SIG-M5 treated with dmso at 0.1 percent for 504 hours (cell line): ENCODE results near the gene STRIP2.
A peak's percentile ranks its signal among the peaks of the same experiment; 100 is the strongest.
"Not testable (repeated sequence)": the region's sequence is repeated elsewhere in the genome, so short reads cannot be mapped to it uniquely, and the experiment has no call there.

Experiments used
- DNase-seq: peaks from one replicate; lab custom pipeline; 2025; ENCODE audit not compliant: unreplicated experiment; lab: John Stamatoyannopoulos, UW

STRIP2 gene

DNA sequence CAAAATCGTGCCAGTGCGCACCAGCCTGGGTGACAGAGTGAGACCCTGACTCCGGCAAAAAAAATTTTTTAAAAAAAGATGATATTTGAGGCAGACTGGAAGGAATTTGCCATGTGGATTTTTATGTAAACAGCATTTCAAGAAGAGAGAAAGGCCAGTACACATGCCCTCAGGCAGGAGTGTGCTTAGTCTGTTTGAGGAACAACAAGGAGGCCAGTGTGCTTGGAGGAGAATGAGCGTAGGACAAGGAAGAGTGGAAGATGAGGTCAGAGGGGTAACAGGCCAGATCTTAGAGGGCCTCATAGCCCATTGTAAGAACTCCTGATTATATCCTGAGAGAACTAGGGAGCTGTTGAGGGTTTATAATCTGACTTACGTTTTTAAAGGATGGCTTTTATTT is 17.2 kb upstream of the STRIP2 start:
- DNase-seq, result peak; percentile 11

DNA sequence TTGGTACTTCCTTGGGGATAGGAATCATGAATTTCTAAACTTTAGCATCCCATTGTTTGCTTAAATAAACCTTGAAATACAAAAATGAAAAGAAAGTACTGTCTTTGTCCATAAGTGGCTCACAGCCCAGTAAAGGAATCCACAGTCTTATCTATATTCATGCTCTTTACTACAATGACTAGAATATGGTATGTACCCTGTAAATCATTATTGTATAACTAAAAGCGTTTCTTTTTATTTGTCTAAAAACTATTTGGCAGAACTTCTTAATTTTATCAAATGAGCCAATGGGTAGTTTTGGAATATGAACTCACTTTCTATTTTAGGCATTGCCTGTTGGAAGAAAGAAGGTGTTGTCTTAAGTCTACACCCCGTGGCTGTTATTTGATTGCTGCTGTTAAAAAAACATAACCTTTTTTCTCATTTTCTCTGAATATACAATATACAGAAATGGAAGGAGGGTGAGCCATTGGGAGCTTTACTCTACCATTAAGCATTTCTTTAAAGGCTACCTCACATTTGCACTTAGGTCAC is 12.4 kb upstream of the STRIP2 start:
- no peak for DNase-seq

DNA sequence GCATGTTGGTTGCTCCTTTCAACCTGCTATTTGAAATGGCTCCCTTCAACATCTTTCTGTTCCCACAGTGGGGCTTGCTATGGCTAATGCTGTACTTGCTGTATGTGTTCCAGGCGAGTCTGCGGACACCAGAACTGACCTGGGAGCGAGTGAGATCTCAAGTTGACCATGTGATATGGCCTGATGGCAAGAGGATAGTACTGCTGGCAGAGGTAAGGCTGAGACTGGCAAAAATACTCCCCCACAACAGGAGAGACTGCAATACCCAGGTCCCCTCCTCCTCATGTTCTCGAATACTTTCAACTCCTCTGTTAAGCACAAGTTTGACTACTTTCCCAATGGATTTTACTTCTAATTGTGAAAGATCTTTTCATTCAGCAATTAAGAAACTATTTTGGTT is 11.5 kb upstream of the STRIP2 start:
- no peak for DNase-seq

DNA sequence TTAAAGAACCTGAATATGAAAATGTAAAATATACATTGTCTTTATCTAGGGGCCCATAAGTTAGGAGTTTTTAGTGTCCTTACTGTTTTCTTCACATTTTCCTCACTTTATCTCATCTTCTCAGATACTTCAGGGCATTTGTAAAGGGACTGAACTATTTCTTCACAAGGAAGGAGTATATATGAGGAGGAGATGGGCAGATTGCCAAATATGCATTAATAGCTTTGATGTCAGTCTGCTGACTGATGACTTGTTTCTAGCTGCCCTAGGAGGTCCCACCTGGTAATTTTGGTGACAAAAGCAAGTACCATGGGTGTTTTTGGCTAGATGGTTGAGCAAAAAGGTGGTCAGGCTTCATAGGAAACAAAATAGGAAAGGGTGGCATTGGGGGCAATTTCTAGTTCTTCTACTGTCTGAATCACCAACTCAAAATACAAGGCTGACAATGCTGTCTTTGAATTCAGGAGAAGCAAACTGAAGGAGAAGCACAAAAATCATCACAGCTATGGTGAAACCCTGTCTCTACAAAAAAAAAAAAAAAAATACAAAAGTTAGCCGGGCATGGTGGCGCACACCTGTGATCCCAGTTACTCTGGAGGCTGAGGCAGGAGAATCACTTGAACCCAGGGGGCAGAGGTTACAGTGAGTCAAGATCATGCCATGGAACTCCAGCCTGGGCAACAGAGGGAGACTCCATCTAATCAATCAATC is 10.4 kb upstream of the STRIP2 start:
- DNase-seq, result no peak

DNA sequence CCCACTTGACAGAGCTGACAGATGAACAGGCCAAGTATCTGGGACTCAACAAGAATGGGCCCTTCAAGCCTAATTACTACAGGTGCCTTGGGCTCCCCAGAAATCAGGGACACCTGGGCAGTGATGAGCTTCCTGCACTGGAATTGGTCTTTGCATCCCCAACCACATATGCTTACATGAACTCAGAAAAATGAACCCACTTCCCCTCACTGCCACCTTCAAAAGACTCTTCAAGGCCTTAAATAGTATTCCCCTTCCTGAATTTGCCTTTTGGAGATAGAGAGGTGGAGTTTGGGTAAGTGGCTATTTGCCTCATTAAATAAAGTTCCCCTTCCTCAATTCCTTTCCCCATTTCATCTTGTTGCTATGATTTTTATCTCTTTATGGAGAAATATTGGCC is 7.8 kb upstream of the STRIP2 start:
- no peak for DNase-seq

DNA sequence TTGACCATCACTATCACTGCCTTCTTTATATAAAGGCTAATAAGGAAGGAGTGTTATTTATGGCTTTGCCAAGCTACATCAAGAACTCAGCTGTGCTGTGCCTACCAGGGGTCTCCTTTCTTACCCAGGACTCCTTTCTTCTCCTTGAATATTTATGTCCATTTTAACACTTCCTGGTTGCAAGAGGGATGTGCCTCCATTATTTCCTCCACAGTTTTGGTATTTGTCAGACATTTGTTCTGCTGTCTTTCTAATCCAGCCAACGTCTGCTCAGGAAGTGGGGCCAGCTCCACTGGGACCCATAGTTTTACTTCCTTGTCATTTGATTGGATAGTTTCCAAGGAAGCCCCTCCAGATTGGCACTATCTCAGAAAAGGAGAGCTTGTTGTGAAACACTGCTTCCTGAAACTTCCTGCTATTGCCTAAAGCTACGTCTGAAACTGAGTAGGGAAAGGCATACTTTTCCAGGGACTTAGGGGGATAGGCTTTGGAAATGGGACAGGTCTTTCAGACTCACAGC is 6.6 kb upstream of the STRIP2 start:
- no peak for DNase-seq

DNA sequence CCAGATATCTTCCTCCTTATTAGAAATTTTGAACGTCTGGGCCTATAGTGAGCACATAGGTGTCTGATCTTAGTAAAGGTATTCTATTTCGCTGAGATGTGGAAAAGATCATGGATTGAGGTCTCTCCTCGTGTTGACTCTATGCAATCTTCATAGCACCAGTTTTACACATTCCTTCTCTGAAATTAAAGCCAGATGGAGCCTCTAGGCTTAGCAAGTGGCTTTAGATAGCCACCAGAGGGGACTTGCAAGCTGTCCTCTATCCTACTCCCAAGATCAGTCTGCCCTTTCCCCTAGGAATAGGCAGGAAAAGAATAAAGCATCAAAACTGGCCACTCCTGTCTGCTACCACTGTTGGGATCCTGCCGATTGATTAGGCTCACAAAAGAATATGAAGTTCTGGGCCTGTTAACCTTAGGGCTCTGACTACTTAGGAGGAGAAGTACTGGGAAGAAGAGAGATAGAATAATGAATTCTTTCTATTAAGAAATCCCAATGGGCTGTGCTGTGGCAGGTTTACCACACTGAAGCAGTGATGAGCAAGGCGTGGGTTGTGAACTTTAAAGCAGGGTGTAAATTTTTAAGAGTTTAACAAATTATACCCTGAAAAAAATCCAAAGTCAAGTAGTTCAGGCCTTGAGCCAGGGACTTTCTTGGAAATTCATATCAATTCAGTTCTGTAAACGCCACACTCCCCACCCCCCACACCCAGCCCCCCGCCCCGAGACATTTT is 2.2 kb upstream of the STRIP2 start:
- DNase-seq, result no peak

DNA sequence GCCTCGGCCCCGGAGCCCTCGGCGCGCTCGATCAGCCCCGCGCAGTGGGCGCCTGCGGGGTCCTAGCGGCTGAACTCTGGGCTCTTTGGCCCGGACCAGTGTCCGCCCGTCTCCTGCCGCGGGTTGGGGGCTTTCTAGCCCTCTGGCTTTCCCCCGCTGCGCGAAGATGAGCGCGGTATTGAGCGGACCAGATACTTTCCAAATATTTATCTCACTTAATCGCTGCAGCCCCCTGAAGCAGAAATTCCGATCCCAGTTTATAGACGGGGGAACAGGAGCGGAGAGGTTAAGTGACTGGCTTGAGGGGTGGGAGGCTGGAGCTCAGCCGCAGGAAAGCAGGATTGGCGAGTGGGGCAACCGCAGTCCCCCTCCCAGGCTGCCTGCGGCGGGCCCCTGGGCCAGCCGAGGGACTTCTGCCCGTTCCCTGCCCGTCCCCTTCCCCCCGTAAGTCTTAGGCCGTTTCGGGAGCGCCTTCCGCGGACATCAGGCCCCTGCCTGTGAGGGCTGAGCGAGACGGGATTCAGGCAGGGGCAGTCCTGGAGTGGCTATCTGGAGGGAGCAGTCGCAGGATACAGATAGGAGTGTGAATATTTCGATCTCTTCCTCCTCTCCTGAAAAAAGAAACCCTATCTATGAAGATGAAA is 565 bp downstream of the STRIP2 start:
- DNase-seq, result no peak

DNA sequence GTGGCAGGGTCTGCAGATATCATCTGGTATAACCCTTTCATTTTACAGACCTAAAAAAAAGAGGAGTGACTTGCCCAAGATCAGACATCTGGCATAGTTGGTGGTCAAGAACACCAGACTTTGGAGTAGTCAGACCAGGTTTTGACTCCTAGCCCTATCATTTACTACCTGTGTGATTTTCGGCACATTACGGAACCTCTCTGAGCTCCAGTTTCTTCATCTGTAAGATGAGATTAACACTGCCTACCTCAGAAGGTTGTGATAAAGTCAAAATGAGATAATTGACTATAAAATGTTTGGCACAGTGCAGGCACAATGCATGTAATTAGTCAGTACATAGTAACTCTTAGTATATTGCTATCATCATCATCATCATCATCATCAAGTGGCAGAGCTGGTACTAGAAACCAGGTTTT is 1.2 kb downstream of the STRIP2 start:
- DNase-seq, result no peak

DNA sequence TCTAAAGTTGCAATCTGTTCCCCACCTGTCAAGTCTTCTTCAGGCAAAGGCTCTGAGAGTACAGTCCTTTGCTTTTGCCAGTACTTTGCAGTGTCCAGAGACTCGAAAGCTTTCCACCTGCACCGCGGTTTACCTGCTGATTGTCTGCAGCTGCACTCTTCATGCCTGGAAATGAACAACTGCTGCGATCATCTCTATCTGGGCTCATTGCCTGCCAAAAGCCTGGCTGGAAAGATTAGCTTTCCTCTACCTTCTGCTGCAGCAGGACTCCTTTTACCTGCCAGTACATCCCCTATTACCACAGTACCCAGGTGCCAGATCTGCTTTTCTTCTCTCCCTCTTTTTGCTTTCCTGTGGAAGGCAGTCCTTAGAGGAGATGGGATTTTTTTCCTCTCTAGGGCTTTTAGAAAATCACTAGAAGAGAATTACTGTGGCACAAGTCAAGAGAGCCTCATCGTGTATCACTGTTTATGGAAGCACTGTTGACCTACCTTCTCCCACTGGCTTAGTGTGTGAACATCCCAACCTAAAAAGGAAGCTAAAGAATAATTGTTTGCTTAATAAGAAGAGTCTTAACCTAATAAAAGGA is 2.2 kb downstream of the STRIP2 start:
- no peak for DNase-seq

DNA sequence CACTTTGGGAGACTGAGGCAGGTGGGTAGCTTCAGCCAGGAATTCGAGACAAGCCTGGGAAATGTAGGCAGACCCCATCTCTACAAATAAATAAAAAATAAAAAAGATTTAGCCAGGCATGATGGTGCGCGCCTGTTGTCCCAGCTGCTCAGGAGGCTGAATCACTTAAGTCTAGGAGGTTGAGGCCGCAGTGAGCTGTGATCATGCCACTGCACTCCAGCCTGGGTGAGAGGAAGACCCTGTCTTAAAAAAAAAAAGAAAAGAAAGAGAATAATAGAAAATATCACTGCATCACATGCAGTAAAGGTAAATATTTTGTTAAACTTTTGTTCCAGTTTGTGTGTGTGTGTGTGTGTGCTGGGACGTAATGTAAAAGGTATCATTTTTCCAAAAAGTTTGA is 3.0 kb downstream of the STRIP2 start:
- DNase-seq, result no peak

DNA sequence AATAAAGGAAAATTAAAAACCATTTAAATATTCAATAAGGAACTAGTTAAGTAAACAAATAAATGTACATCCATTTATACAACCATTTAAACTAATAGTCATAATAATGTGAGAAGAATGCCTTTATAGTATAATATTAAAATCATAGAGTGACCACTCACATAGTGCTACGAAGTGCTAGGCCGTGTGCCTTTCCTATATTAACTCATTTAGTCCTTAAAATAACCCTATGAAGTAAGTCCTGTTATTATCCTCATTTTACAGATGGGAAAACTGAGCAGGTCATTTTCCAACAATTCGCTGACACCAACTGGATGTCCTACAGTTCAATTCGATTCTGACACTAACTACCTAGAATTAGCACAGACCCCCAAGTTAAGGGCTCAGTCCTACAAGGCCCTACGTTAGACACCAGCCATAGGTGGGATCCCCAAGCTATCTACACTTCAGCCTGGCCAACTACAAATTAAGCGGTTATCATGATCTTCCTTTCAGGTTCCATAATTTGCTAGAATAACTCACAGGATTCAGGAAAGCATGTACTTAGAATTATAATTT is 4.1 kb downstream of the STRIP2 start:
- DNase-seq, result no peak

DNA sequence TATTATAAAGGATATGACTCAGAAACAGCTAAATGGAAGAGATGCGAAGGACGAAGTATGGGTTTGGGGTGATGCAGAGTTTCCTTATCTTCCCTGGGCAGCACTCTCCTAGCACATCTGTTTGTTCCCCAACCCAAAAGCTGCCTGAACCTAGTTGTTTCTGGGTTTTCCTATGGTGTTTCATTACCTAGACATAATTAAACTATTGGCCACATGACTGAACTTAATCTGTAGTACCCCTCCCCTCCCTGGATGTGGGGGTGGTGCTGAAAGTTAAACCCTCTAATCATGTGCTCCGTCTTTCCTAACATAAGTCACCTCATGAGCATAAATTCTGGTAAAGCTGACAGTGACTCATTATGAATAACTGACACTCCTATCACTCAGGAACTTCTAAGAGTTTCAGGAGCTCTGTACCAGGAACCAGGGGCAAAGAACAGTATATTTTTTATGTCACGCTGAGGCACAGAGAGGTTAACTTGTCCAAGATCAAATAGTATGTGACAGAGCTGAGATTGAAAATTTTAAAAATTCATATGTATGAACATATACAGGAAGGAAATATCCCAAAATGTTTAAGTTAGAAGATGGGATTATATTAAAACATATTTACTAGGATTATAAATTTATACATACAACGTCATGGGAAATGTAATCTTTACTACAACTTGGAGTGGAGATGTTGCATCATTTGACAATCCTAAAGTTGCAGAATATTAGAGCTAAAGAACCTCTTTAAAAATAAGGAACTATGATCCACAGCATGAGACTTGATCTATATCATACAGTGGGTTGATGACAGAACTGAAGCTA is 4.8 kb downstream of the STRIP2 start:
- no peak for DNase-seq

DNA sequence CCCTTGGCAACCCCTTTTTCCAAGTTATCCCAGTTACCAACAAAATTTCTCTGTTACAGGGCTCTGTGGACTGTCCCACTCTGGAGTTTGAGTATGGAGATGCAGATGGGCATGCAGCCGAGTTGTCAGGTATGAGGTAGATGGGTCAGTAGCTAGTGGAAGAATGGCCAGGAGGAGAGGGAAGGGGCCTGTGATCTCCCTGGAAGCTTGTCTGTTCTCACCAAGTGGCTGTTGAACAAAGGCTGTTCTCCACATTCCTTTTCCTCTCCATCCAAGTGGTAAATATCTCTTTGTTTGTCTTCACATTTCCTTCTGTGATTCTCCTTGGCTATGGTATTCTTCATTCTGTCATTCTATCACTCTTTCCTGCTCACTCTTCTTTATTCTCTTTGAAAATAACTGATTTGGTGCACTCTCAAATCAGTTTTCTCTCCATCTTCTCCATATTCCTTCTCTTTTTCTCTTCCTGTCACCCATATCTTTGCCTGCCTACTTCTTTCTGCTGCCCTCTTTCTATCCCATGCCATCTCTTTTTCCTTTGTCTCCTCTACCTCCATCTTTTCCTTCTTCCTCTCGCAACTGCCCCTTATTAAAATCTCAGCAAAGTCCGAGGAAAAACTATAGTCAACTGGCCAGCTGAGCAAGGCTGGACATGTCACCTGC is 5.9 kb downstream of the STRIP2 start:
- no peak for DNase-seq

DNA sequence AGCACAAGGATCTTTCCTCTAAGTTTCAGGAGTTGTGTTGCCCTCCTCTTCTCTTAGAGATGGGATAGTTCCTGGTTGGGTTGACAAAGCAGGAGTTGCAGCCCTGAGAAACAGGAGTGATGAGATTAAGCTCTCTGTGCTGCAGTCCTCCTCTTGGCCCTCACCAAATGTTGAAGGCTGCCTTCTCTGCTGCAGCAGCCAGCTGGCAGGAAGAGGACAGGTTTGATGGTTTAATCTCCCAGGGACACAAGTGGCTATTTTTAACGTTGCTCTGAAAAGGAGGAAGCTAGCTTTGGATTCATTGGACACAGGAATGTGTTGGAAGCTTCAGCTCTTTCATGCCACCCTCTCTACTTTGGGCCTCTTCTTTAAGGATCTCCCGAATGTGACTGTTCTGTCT is 9.4 kb downstream of the STRIP2 start:
- no peak for DNase-seq

DNA sequence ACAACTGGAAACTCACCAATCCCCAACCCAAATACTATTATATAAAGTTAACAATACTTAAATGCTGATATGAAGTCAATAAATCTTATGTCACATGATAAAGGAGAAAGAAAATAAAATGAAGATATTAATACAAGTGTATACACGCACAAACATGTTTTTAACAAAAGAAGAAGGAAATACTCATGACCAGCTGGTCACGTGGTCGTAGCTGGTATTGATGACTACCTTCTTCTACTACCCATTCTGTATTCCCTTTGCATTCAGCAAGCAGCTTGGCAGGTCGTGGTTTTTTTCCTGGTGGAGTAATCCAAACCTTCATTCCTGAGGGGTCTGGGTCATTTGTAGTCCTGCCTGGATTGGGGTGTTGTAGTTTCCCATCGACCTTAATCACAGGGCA is 10.5 kb downstream of the STRIP2 start:
- not testable (repeated sequence) for DNase-seq

DNA sequence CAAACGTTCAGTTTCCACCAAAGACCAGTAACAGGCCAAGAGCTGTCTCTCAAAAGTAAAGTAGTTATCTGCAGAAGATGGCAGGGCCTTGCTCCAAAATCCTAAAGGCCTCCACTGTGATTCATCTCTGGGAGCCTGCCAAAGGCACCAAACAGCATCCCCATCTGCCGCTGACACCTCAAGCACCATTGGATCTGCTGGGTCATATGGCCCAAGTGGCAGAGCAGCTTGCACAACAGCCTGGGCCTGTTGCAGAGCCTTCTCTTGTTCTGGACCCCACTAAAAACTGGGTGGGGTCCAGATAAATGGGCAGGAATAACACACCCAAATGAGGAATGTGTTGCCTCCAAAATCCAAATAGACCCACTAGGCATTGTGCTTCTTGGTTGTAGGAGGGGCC is 12.7 kb downstream of the STRIP2 start:
- not testable (repeated sequence) for DNase-seq

DNA sequence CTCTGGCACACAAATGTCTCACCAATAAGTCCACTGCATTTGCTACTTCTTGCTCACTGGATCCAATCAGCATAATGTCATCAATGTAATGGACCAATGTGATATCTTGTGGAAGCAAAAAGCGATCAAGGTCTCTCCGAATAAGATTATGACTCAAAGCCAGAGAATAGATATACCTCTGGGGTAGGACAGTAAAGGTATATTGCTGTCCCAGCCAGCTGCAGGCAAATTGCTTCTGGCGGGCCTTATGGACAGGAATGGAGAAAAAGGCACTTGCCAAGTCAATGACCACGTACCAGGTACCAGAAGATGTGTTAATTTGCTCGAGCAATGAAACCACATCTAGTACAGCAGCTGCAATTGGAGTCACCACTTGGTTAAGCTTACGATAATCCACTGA is 13.2 kb downstream of the STRIP2 start:
- not testable (repeated sequence) for DNase-seq

DNA sequence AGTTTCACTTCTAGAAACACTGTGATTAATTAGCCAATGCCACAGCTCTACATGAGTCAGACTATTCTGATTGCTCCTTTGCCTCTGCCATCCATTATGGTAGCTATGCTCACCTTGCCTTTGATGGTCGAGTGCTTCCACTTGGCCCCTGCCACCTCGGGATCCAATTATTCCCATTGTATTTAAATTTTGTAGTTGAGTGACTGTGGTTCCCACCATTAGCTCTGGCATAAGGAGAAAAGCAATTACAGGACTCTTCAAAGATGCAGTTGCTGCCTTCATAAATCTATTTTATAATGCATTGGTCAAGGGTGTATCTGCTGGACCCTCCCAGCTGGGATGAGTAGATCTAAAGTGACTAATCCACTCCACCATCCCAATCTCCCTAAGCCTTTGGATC is 14.4 kb downstream of the STRIP2 start:
- DNase-seq, result not testable (repeated sequence)

DNA sequence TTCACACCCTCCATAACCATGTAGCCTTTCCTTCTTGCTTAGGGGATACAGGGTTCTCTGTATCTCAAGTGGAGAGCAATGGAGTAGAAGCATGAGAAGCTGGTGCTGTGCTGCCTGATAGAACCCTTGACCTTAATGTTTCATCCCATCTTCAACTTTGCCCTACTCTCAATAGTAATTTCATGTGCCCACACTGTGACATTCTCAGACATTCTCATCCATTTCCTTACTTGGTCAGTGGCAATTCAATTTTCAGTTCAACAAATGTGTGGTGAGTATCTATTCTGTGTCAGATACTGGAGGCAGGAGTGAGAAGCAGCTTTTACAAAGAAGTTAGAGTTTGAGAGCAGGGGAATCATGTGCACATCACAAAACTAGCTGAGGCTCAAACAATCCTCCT is 16.1 kb downstream of the STRIP2 start:
- no peak for DNase-seq
